Measurements from ENCODE around the gene DESI2. TPM values are rescaled to one million over a fixed set of nuclear protein-coding genes. Genes with fewer than 3 reads are reported as not detected.

The DESI2 gene
- total and polyA plus RNA-seq, 2 of the 8 experiments (the other 6 are each of a cell fraction or from before 2014, with no cell fraction given), result 54.0 to 110 TPM

DNA sequence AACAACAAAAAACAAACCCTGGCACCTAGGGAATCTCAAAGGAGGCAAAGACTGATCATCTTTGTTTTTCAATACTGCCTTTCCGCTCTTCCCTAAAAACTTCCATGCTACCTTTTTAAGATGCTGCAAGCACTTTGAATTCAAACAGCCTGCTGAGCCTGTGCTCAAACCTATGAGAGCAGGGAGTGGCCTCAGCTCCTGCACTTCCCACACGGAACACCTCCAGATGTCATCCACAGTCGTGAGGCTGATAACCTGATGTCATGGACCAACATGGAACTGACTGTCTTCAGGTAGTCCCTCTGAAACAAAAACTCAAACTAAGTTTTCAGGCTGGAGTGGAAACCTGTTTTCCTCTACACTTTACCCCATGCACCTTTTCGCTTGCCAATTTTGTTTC is 46.8 kb downstream of the DESI2 start (continued):
- TF ChIP-seq FOSL1 (IDR thresholded peaks at IDR 0.05; ENCODE audit: insufficient read depth, low read depth, low read length) (no peak), POLR2A (IDR thresholded peaks at IDR 0.05; ENCODE audit: control extremely low read depth in 1 of 2, low read depth in 2 of 2, low read length in 2 of 2) (no peak), CBX5 (IDR thresholded peaks at IDR 0.05; ENCODE audit: low read depth, low read length) (no peak), SIN3A (conservative IDR thresholded peaks at IDR 0.05 in 1 of 2, IDR thresholded peaks at IDR 0.05 in 1 of 2; ENCODE audit: low read depth in 1 of 2, low read length in 2 of 2) (no peak), CHD7 (IDR thresholded peaks at IDR 0.05; ENCODE audit: insufficient replicate concordance, low read length) (no peak)

Data from H1 (cell line).